ENCODE measurements around the gene FCHSD2. TPM values are rescaled to one million over a fixed set of nuclear protein-coding genes. Genes with fewer than 3 reads are reported as not detected.

FCHSD2 gene
- total RNA-seq, 1 donor from 2014 or later, result 10.0 TPM

GRCh38 chr11:73188301-73188700, 46.2 kb upstream of the FCHSD2 start:
- H3K4me3 ChIP-seq (ENCODE audit: low read depth, low read length), result no peak overlapping the region
- H3K36me3 ChIP-seq (ENCODE audit: control insufficient read depth, insufficient read depth, low read length), result no peaks in the 10 kb centered on the region
- FAIRE-seq (no peak), DNase-seq (ENCODE audit: low read depth) (no peak)
- TF ChIP-seq, protein P1, sequence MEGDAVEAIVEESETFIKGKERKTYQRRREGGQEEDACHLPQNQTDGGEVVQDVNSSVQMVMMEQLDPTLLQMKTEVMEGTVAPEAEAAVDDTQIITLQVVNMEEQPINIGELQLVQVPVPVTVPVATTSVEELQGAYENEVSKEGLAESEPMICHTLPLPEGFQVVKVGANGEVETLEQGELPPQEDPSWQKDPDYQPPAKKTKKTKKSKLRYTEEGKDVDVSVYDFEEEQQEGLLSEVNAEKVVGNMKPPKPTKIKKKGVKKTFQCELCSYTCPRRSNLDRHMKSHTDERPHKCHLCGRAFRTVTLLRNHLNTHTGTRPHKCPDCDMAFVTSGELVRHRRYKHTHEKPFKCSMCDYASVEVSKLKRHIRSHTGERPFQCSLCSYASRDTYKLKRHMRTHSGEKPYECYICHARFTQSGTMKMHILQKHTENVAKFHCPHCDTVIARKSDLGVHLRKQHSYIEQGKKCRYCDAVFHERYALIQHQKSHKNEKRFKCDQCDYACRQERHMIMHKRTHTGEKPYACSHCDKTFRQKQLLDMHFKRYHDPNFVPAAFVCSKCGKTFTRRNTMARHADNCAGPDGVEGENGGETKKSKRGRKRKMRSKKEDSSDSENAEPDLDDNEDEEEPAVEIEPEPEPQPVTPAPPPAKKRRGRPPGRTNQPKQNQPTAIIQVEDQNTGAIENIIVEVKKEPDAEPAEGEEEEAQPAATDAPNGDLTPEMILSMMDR (IDR thresholded peaks at IDR 0.05; ENCODE audit: insufficient read depth, low read length, severe bottlenecking), result no peak
- H3K27me3 ChIP-seq (ENCODE audit: control insufficient read depth, insufficient read depth, low read length), result no peaks in the 10 kb centered on the region

GRCh38 chr11:73187854-73188253, 45.7 kb upstream of the FCHSD2 start:
- FAIRE-seq, result peak; percentile 36

DNA sequence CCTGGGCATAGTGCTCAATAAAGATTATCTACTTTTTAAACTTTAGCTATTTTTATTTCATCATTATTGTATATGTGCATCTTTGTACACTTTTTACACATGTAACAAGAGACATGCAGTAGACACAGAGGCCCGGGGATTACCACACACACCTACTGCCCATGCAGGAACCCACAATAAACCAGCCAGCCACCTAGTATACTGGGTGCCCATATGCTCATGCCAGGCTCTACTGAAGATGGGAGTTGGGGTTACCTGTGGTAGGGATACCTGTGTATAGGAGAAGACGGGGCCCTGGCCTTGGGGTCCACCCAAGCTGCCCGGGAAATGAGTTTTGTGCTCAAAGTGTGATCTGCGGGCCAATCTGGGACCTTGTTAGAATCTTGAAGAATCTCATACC, 44.8 kb upstream of the FCHSD2 start:
- FAIRE-seq, result no peak
- H3K36me3 ChIP-seq (ENCODE audit: control insufficient read depth, insufficient read depth, low read length), result no peaks in the 10 kb centered on the region

More at GRCh38 chr11:73187854-73188253, 45.7 kb upstream of the FCHSD2 start:
- Histone ChIP-seq H3K36me3 (ENCODE audit: control insufficient read depth, insufficient read depth, low read length) (no peaks in the 10 kb centered on the region), H3K27me3 (ENCODE audit: control insufficient read depth, insufficient read depth, low read length) (no peaks in the 10 kb centered on the region), H3K4me3 (ENCODE audit: low read depth, low read length) (no peak overlapping the region)
- TF ChIP-seq, protein P1 (IDR thresholded peaks at IDR 0.05; ENCODE audit: insufficient read depth, low read length, severe bottlenecking), result no peak
- DNase-seq (ENCODE audit: low read depth), result peak; percentile 89

GRCh38 chr11:73186294-73186850, 44.3 kb upstream of the FCHSD2 start:
- H3K4me3 ChIP-seq (ENCODE audit: low read depth, low read length), result no peak overlapping the region
- TF ChIP-seq, protein P1 (IDR thresholded peaks at IDR 0.05; ENCODE audit: insufficient read depth, low read length, severe bottlenecking), result no peak
- FAIRE-seq (peak; percentile 28), DNase-seq (ENCODE audit: low read depth) (peak; percentile 97)
- no peaks in the 10 kb centered on the region for H3K36me3 ChIP-seq (ENCODE audit: control insufficient read depth, insufficient read depth, low read length)
- H3K27me3 ChIP-seq (ENCODE audit: control insufficient read depth, insufficient read depth, low read length), result no peaks in the 10 kb centered on the region

More for the DNA sequence above, 44.8 kb upstream of the FCHSD2 start:
- Histone ChIP-seq H3K27me3 (ENCODE audit: control insufficient read depth, insufficient read depth, low read length) (no peaks in the 10 kb centered on the region), H3K4me3 (ENCODE audit: low read depth, low read length) (no peak overlapping the region)
- no peak for DNase-seq (ENCODE audit: low read depth)
- TF ChIP-seq, protein P1 (IDR thresholded peaks at IDR 0.05; ENCODE audit: insufficient read depth, low read length, severe bottlenecking), result no peak

DNA sequence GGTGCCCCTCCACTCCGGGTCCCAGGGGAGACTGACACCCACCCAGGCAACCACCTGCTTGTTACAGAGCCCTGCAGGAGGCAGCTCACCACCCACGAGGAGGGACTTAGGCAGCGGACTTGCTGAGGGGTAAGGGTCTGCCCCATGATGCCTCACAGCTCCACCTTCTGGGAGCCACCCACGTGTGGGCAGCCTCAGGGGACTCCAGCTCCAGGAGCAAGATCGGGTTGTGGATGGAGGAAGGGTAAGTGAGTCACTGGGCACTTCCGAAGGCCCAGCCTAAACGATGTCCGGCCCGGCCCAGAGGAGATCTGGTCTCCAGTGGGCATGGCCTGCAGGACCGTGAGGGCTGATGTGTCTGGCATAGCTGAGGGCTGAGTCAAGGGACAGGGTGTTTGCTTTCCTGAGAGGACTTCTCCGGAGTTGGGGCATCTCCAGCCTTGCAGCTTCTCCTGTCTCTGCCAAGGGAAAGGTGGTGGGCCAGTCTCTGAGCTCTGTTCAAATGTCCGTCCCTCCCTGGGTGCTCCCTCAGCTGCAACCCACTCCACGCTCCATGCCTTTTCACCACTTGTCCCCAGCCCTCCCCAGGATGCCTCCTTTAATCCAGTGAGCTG, 43.7 kb upstream of the FCHSD2 start:
- no peaks in the 10 kb centered on the region for H3K36me3 ChIP-seq (ENCODE audit: control insufficient read depth, insufficient read depth, low read length)
- FAIRE-seq, result no peak
- TF ChIP-seq, protein P1 (IDR thresholded peaks at IDR 0.05; ENCODE audit: insufficient read depth, low read length, severe bottlenecking), result no peak
- DNase-seq (ENCODE audit: low read depth), result peak; percentile 87
- H3K27me3 ChIP-seq (ENCODE audit: control insufficient read depth, insufficient read depth, low read length), result no peaks in the 10 kb centered on the region
- H3K4me3 ChIP-seq (ENCODE audit: low read depth, low read length), result peak overlapping the region; percentile 3

Data from bronchial epithelial cell (primary cell).